GM18508 (cell line): ENCODE data around the gene EVC.
"Not testable (repeated sequence)": the region's sequence is repeated elsewhere in the genome, so short reads cannot be mapped to it uniquely, and the experiment has no call there.

Experiments used
- ATAC-seq: cut with Tn5 transposase; IDR thresholded peaks from one replicate; pipeline ENCODE4 v1.9.1; 2021; ENCODE audit warnings: moderate number of reproducible peaks; ENCODE audit not compliant: insufficient read depth, unreplicated experiment

The EVC gene

DNA sequence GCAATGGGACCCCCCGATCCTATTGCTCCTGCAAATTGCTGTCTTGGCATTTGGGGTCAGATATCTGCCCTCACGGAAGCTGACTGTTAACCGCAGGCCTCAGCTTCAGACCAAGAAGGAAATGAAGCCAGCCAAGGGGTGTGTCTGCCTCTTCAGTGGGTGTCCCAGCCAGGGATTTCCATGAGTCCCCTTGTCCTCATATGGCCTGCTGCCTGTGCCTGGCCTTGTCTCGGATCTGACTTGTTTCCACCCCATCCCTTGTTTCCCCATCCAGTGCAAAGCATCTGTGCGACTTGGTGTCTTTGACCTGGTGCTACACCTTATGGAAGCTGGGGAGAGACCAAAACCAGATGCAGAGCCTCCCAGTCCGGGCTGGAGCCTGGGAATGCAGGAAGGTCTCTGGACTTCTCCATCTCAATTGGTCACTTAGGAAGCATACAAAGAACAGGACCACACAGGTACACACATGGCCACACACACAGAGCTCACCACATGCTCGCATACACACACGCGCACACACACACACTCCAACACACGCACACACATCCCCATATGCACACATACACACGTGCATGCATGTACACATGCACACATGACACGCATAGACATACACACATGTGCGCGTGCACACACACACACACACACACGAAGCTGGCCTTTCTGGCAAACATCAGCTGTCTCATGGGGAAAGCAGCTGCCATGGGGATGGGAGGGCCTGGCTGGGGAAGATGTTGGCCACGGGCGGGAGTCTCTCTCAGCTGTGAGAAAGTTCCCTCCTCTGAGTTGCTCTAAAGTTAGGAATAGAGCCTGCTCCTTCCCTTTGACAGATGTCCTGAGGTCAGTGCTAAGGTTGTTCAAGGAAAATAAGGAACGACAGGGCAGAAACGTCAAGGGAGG is 116.4 kb downstream of the EVC start:
- no peak for ATAC-seq

GRCh38 chr4:5828005-5828391 is 117.0 kb downstream of the EVC start:
- no peak for ATAC-seq

DNA sequence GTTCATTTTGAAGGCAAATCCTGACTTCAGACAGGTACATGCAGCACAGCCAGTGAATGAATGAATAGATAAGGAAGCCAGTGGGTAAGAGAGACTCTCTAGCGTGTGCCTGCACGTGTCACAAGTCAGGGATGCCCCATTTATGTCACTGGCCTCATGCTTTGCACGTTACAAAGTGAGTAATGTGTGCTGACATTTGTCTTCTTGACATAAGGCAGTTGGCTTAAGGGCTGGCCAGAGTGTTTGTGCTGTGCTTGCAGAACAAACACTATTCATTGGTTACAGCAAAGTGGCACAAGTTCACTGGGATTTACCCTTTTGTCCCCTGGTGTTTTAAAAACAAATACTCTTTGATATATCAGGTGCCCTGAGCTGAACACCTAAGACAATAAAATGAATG is 125.9 kb downstream of the EVC start:
- no peak for ATAC-seq

DNA sequence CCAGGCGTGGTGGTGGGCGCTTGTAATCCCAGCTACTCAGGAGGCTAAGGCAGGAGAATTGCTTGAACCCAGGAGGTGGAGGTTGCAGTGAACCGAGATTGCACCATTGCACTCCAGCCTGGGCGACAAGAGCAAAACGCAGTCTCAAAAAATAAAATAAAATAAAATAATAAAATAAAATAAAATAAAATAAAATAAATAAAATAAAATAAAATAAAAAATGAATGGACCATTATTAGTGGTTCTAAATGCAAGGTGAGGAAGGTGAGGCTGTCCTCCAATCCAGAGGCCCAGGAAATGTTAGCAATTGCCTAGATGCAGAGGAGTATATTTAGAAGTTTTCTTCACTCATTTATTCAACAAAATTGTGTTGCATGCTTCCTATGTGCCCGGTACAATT is 126.5 kb downstream of the EVC start:
- not testable (repeated sequence) for ATAC-seq

DNA sequence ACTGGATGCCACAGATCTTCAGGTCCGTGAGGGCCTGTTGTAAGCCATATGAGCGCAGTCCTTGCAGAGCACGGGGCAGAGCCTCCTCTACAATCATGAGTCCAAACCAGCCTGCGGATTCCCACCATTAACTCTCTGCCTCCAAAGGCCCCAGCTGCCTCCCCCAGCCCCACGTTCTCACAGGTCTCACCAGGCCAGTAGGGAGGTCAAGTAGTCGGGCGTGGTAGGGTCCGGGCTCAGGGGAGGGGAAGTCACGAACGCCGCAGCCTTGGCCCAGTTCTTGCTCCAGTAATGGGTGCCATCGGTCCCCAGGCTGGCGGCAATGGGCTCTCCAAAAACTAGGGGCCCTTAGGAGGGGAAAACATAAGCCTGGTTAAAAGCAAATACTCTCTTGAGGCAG is 128.3 kb downstream of the EVC start:
- ATAC-seq, result no peak

GRCh38 chr4:5839751-5840674 is 129.0 kb downstream of the EVC start:
- no peak for ATAC-seq

DNA sequence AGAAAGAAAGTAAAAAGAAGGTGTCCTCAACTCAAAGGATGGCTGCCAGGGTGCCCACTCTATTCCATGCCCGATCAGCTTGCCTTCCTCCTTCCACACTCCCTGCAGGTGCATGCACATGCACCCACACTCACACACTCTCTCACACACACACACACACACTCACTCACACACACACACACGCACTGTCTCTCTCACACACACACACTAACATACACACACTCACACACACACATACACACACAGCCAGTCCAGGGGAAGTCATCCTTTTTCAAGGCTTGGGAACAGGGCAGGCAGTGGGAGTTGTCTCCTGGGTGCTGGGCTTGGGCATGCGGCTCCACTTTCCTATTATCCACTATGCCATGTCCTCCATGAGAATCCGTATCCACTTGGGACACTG is 131.5 kb downstream of the EVC start:
- no peak for ATAC-seq

DNA sequence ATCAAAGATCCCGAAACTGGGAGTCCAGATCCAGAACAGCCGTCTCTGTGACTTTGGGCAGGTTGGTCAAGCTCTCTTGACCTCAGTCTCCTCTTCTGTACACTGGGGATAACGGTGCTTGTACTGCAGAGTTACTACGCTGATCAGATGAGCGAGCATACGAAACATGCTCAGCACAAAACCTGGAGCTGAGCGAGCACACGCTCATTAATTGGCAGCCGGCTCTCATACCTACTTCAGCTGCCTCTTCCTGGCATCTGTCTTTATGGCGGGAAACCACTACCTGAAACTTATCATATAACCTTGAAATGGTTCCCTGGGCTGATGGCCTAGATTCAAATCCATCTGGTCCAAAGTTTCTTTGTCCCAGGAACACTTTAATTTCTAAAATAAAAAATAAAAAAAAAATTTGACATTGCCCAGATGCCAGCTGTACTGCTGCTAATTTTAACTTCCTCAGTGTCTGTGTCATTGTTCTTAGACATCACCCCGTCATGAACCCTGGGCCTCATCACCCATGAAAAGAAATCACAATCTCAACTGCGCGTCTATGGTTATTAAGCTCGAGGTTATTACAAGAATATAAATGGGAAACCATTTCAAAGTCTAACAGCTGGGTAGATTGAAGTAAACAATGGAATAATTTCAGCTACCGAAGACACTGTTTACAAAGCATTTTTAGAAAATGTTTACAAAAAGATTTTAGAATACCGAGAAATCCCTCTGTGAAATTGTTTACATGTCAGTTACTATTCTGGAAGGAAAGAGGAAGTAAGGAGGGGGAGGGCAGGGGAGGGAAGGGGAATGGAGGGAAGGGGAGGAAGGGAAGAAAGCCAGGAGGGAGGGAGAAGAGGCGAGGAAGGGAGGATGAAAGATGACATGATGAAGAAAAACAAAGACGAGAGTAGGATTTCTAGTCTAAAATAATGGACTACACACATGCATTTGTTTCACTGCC is 132.9 kb downstream of the EVC start:
- ATAC-seq, result no peak

DNA sequence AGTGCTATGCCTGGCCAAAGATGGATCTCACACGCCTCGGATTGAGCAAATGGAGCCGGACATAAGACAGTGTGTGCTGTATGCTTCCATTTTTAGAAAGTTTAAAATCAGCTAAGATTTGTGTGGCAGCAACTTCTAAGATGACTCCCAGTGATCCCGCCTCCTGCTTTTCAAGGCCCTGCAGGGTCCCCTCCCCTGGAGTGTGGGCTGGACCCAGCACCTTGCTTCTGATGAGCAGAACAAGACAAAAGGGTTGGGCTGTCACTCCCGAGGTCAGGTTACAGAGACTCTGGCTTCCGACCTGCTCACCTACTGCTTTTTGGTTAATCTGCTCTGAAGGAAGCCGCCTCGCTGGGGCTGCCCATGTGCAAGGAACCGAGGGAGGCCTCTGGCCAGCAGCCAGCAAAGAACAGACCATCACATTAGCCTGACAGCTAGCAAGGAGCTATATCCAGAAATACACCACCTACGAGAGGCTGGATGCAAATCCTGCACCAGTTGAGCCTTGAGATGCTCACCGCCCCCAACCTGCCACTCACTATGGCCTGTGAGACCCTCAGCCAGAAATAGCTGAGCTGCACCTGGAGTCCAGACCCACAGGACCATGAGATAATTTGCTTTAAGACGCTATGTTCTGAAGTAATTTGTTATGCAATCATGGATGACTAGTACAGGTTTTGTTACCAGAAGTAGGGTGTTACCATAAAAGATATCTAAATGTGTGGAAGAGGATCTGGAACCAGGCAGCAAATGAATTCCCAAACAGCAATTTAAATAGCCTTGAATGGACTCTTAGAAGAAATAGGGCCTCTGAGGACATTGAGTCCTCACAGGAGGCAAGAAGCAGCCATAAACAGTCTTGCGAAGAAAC is 134.3 kb downstream of the EVC start:
- ATAC-seq, result no peak

DNA sequence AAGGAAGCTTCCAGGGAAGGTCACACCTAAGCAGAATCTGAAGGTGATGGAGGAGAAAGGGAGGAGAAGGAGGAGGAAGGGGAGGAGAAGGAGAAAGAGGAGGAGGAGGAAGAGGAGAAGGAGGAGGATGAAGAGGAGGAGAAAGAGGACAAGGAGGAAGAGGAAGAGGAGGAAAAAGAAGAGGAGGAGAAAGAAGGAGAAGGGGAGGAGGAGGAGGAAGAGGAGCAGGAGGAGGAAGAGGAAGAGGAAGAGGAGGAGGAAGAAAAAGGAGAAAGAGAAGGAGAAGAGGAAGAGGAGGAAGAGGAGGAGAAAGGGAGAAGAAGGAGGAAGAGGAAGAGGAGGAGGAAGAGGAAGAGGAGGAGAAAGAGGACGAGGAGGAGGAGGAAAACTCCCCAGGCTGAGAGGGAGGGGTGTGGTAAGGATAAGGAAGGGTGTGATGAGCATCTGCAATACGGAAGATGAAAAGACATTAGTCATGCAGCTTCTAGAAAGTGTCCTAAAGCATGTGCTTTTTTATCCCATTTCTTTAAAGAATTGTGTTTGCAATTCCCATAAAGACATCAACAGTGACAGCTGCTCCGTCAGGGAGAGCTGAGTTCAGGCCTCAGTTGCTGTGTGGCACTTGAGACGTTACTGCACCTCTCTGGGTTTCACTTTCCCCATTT is 140.8 kb downstream of the EVC start:
- no peak for ATAC-seq

- no peak for ATAC-seq
These were observed 141.7 kb downstream of the EVC start for GRCh38 chr4:5852523-5853202.

DNA sequence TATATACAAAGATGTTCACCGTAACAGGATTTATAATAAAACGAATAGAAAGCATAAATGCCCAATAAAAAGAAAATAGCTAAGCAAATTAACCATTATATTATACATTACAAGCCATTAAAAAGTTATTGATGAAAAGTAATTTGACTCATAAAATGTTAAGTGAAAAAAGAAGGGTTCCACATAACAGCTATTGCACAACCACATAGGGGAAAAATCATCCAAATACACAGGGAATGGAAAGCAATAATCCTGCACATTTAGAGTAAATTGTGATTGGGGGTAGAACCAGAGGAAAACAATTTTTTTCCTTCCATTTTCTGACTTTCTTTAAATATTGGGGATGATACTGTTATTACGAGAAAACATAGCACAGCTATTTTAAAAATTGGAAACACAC is 143.9 kb downstream of the EVC start:
- no peak for ATAC-seq

DNA sequence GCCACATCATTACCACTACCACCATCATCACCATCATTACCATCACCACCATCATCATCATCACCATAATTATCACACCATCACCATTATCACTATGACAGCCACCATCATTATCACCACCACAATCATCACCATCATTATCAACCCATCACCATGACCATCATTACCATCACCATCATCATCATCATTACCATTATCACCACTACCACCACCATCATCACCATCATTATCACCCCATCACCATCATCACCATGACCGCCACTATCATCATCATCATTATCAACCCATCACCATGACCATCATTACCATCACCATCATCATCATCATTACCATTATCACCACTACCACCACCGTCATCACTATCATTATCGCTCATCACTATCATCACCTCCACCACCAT is 145.4 kb downstream of the EVC start:
- not testable (repeated sequence) for ATAC-seq

DNA sequence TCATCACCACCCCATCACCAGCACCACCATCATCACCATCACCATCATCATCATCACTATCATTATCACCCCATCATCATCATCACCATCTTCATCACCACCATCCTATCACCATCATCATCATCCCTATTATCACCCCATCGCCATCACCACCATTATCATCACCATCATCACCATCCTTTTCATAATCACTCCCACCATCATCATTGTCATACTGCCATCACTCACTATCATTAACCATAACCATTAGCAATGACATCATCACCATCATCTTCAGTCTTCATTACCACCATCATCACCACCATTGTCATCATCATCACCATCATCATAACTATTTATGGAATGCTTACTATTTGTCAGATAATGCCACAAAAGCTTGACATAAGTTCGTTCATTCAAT is 146.2 kb downstream of the EVC start:
- no peak for ATAC-seq

DNA sequence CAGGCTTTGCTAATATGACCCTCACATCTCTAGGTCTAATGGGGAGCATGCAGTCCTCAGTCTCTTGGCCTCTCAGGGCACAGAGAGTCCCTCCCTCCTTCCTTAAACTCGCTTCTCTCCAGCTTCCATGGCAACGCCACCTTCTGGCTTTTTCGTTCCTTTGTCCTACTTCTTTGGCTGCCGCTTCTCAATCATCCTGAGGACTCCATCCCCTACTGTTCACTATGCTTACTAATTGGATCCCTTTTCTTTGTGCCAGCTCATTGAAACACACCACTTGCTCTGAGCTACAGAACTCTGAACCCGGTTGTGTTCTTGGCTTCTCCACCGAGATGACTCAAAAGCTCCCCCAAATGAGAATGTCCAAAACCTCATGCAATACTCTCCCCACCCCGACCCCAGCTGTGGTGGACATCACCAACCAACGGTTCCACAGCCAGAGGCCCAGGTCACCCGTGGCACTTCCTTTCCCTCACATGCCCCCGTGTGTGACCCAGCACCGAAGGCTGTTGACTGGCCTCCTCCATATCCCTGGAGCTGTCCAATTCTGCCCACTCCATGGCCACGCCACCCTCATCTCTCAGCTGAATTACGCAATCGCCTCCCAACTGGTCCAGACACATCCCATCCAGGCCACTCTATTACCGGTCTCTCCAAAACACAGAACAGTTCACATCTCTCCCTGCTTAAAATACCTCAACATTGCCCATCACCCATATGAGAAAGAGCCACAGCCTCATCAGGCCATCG is 147.2 kb downstream of the EVC start:
- no peak for ATAC-seq

- ATAC-seq, result no peak
These were observed 152.6 kb downstream of the EVC start for GRCh38 chr4:5863461-5864113.
